GM23248 (cell line): ENCODE results near the gene OR2L13. TPM values are rescaled to one million over a fixed set of nuclear protein-coding genes. Genes with fewer than 3 reads are reported as not detected.

Experiments
- DNase-seq: peaks from one replicate; pipeline ENCODE4 v3.0.0-alpha.2; 2015
- H2AFZ ChIP-seq: fragments of 200-600 bp; sonication (generic); 2 replicates; pipeline ENCODE4 v1.6.1; 2016; ENCODE audit warnings: antibody characterized with exemption
- H3F3A ChIP-seq: fragments of 200-600 bp; sonication (generic); 2 replicates; pipeline ENCODE4 v1.6.1; 2016; ENCODE audit warnings: mild to moderate bottlenecking, antibody characterized with exemption, mixed run types; ENCODE audit not compliant: insufficient read depth
- H3K27ac ChIP-seq: fragments of 200-600 bp; sonication (generic); 2 replicates; pipeline ENCODE4 v1.5.1; 2016; ENCODE audit warnings: mild to moderate bottlenecking
- H3K27me3 ChIP-seq: fragments of 200-600 bp; sonication (generic); replicated peaks from 2 replicates; pipeline ENCODE4 v1.6.1; 2016; ENCODE audit warnings: mild to moderate bottlenecking; ENCODE audit not compliant: insufficient read depth
- H3K36me3 ChIP-seq: fragments of 200-600 bp; sonication (generic); 2 replicates; pipeline ENCODE4 v1.6.1; 2016; ENCODE audit warnings: low read depth, mild to moderate bottlenecking
- H3K4me1 ChIP-seq: fragments of 200-600 bp; sonication (generic); 2 replicates; pipeline ENCODE4 v1.6.1; 2016; ENCODE audit warnings: mild to moderate bottlenecking; ENCODE audit not compliant: insufficient read depth
- H3K4me2 ChIP-seq: fragments of 200-600 bp; sonication (generic); one replicate; pipeline ENCODE4 v1.6.1; 2016; ENCODE audit warnings: mild to moderate bottlenecking; ENCODE audit not compliant: unreplicated experiment
- H3K4me3 ChIP-seq: fragments of 200-600 bp; sonication (generic); 2 replicates; pipeline ENCODE4 v1.5.1; 2016; ENCODE audit warnings: mild to moderate bottlenecking
- H3K79me2 ChIP-seq: fragments of 200-600 bp; sonication (generic); 2 replicates; pipeline ENCODE4 v1.6.1; 2016; ENCODE audit warnings: mild to moderate bottlenecking; ENCODE audit not compliant: insufficient read depth
- H3K9ac ChIP-seq: fragments of 200-600 bp; sonication (generic); 2 replicates; pipeline ENCODE4 v1.6.1; 2016; ENCODE audit warnings: mild to moderate bottlenecking
- H3K9me2 ChIP-seq: fragments of 200-600 bp; sonication (generic); 2 replicates; pipeline ENCODE4 v1.6.1; 2016; ENCODE audit warnings: mixed run types, mild to moderate bottlenecking, moderate library complexity; ENCODE audit not compliant: insufficient read depth
- H3K9me3 ChIP-seq: fragments of 200-600 bp; sonication (generic); one replicate; pipeline ENCODE4 v1.6.1; 2017; ENCODE audit warnings: low read depth
- H4K20me1 ChIP-seq: fragments of 200-600 bp; sonication (generic); 2 replicates; pipeline ENCODE4 v1.6.0; 2016; ENCODE audit not compliant: insufficient read depth
- EZH2 ChIP-seq: fragments of 200-600 bp; sonication (generic); IDR thresholded peaks from 2 replicates; pipeline ENCODE4 v1.6.1; 2018; ENCODE audit warnings: antibody characterized with exemption, mild to moderate bottlenecking; ENCODE audit not compliant: insufficient read depth, poor library complexity, severe bottlenecking
- EZH2phosphoT487 ChIP-seq: fragments of 200-600 bp; sonication (generic); IDR thresholded peaks from 2 replicates; pipeline ENCODE4 v1.6.1; 2018; ENCODE audit warnings: antibody characterized with exemption, moderate library complexity, mild to moderate bottlenecking, low read depth; ENCODE audit not compliant: insufficient read depth
- WGBS, 2 experiments: methylation state at CpG; one replicate each; pipeline ENCODE4 v1.1.6; 2015 to 2017; ENCODE audit warnings: low lambda C conversion rate in 2 of 2, low coverage in 1 of 2; ENCODE audit errors: missing lambda C conversion rate in 2 of 2; 5-methylcytosine and 5-hydroxymethylcytosine counted together
- in situ Hi-C: fragments of 300-500 bp; cut with MboI; formaldehyde crosslinking; loops from 2 replicates; pipeline ENCODE4 v1.15.0; 2020
- polyA plus RNA-seq: library from polyadenylated mRNA; unstranded; fragments of >200 nt; fragmentation: Nextera tagmentation; extraction: Ambion mirVana; gene quantifications from 2 replicates; pipeline ENCODE4 v1.2.1, GENCODE V29; 2016
- small RNA-seq: library from RNA; depleted of rRNA; stranded (forward); fragments of <200 nt; gene quantifications from one replicate; pipeline ENCODE3, GENCODE V24; 2014; ENCODE audit warnings: low read depth, low replicate concordance
- total RNA-seq: library from RNA; depleted of rRNA; stranded (reverse); fragments of >200 nt; shearing (Covaris generic); gene quantifications from 2 replicates; pipeline ENCODE4 v1.2.3, GENCODE V29; 2014; rRNA removed

The OR2L13 gene
- total and polyA plus RNA-seq, 2 experiments from 2014 or later, result not detected

GRCh38 chr1:248140846-248141245, 45.9 kb downstream of the OR2L13 start:
- Histone ChIP-seq H3K4me2 (no peak overlapping the region), H3K79me2 (no peaks in the 10 kb centered on the region), H3K9ac (no peak overlapping the region), H3K27me3 (no peaks in the 10 kb centered on the region), H3K36me3 (no peaks in the 10 kb centered on the region), H3F3A (no peaks in the 10 kb centered on the region), H3K9me2 (no peaks in the 10 kb centered on the region), H2AFZ (no peak overlapping the region), H4K20me1 (no peaks in the 10 kb centered on the region), H3K4me3 (no peak overlapping the region), H3K27ac (no peak overlapping the region), H3K9me3 (peaks cover 4% of the 10 kb centered on the region), H3K4me1 (no peaks in the 10 kb centered on the region)
- in situ Hi-C loops, result no loop called here
- TF ChIP-seq EZH2phosphoT487, result no peak
- no peak for TF ChIP-seq EZH2
- 0 to 20% methylated on average over 1 of the region's 1 CpG for WGBS, 2 experiments
- DNase-seq, result no peak

GRCh38 chr1:248143311-248143710, 48.3 kb downstream of the OR2L13 start:
- no peaks in the 10 kb centered on the region for H3K9me2 ChIP-seq
- H3K4me1 ChIP-seq, result no peaks in the 10 kb centered on the region
- H3K79me2 ChIP-seq, result no peaks in the 10 kb centered on the region
- no peaks in the 10 kb centered on the region for H3F3A ChIP-seq
- H4K20me1 ChIP-seq, result no peaks in the 10 kb centered on the region
- 4 to 8% methylated on average over 1 of the region's 1 CpG for WGBS, 2 experiments
- no peaks in the 10 kb centered on the region for H3K36me3 ChIP-seq
- no peak for DNase-seq
- H3K4me3 ChIP-seq, result no peak overlapping the region
- H3K27me3 ChIP-seq, result no peaks in the 10 kb centered on the region
- H2AFZ ChIP-seq, result no peak overlapping the region
- no peak overlapping the region for H3K27ac ChIP-seq
- in situ Hi-C loops, result no loop called here
- no peak for TF ChIP-seq EZH2
- TF ChIP-seq EZH2phosphoT487, result no peak
- peaks cover 4% of the 10 kb centered on the region for H3K9me3 ChIP-seq
- H3K9ac ChIP-seq, result no peak overlapping the region
- no peak overlapping the region for H3K4me2 ChIP-seq

- H3K79me2 ChIP-seq, result no peaks in the 10 kb centered on the region
- in situ Hi-C loops, result no loop called here
- H3K9me2 ChIP-seq, result no peaks in the 10 kb centered on the region
- H3K27ac ChIP-seq, result no peak within 1 kb of the TSS
- H2AFZ ChIP-seq, result no peak within 1 kb of the TSS
- no peak within 1 kb of the TSS for H3K4me3 ChIP-seq
- 29 to 30% methylated on average over 3 of the region's 3 CpGs for WGBS, 2 experiments
- H3K9me3 ChIP-seq, result peaks cover 4% of the 10 kb centered on the region
- no peaks in the 10 kb centered on the region for H3F3A ChIP-seq
- H3K4me1 ChIP-seq, result no peaks in the 10 kb centered on the region
- no peak within 1 kb of the TSS for H3K9ac ChIP-seq
- no peaks in the 10 kb centered on the region for H4K20me1 ChIP-seq
- no peaks in the 10 kb centered on the region for H3K36me3 ChIP-seq
- no peak within 1 kb of the TSS for H3K4me2 ChIP-seq
- no peak for DNase-seq
- H3K27me3 ChIP-seq, result no peaks in the 10 kb centered on the region
- no peak for TF ChIP-seq EZH2
- TF ChIP-seq EZH2phosphoT487, result no peak
Measured at GRCh38 chr1:248144513-248145198, 49.7 kb downstream of the OR2L13 start, which contains the start of gene OR2M5. Gene OR2M5 (plus strand): TSS chr1:248145148. CDS start chr1:248145148, 0 bp downstream.

Small RNAs within 50 kb of the gene (small RNA-seq; reads per million reads assigned to genes)
- not detected for gene RF00019

Other genes with a start within 250 kb of the OR2L13 start
- gene TRIM58, start 238.0 kb upstream of the OR2L13 start, total RNA-seq, result not detected in 2 replicates
- not detected in 2 replicates for gene TRIM58, start 238.0 kb upstream of the OR2L13 start, polyA plus RNA-seq
- not detected in 2 replicates for gene OR2W3, start 199.6 kb upstream of the OR2L13 start, total RNA-seq
- gene OR2W3, start 199.6 kb upstream of the OR2L13 start, polyA plus RNA-seq, result not detected in 2 replicates
- not detected in 2 replicates for gene OR2T8, start 174.9 kb upstream of the OR2L13 start, total RNA-seq
- not detected in 2 replicates for gene OR2T8, start 174.9 kb upstream of the OR2L13 start, polyA plus RNA-seq
- gene OR2AJ1, start 170.3 kb upstream of the OR2L13 start, total RNA-seq, result not detected in 2 replicates
- not detected in 2 replicates for gene OR2AJ1, start 170.3 kb upstream of the OR2L13 start, polyA plus RNA-seq
- gene OR2L8, start 146.3 kb upstream of the OR2L13 start, total RNA-seq, result not detected in 2 replicates
- not detected in 2 replicates for gene OR2L8, start 146.3 kb upstream of the OR2L13 start, polyA plus RNA-seq
- not detected in 2 replicates for gene OR2AK2, start 130.0 kb upstream of the OR2L13 start, total RNA-seq
- gene OR2AK2, start 130.0 kb upstream of the OR2L13 start, polyA plus RNA-seq, result not detected in 2 replicates
- gene OR2L5, start 81.5 kb upstream of the OR2L13 start, total RNA-seq, result not detected in 2 replicates
- gene OR2L5, start 81.5 kb upstream of the OR2L13 start, polyA plus RNA-seq, result not detected in 2 replicates
- not detected in 2 replicates for gene OR2L2, start 65.1 kb upstream of the OR2L13 start, total RNA-seq
- not detected in 2 replicates for gene OR2L2, start 65.1 kb upstream of the OR2L13 start, polyA plus RNA-seq
- gene OR2L3, start 48.3 kb upstream of the OR2L13 start, total RNA-seq, result not detected in 2 replicates
- not detected in 2 replicates for gene OR2L3, start 48.3 kb upstream of the OR2L13 start, polyA plus RNA-seq
- gene OR2M5, start 50.0 kb downstream of the OR2L13 start, total RNA-seq, result not detected in 2 replicates
- not detected in 2 replicates for gene OR2M5, start 50.0 kb downstream of the OR2L13 start, polyA plus RNA-seq
- not detected in 2 replicates for gene OR2M2, start 79.6 kb downstream of the OR2L13 start, total RNA-seq
- not detected in 2 replicates for gene OR2M2, start 79.6 kb downstream of the OR2L13 start, polyA plus RNA-seq
- not detected in 2 replicates for gene OR2M3, start 102.1 kb downstream of the OR2L13 start, total RNA-seq
- not detected in 2 replicates for gene OR2M3, start 102.1 kb downstream of the OR2L13 start, polyA plus RNA-seq
- gene OR2M4, start 136.2 kb downstream of the OR2L13 start, total RNA-seq, result not detected in 2 replicates
- gene OR2M4, start 136.2 kb downstream of the OR2L13 start, polyA plus RNA-seq, result not detected in 2 replicates
- gene OR2T33, start 182.8 kb downstream of the OR2L13 start, total RNA-seq, result not detected in 2 replicates
- gene OR2T33, start 182.8 kb downstream of the OR2L13 start, polyA plus RNA-seq, result not detected in 2 replicates
- not detected in 2 replicates for gene OR2T12, start 208.2 kb downstream of the OR2L13 start, total RNA-seq
- not detected in 2 replicates for gene OR2T12, start 208.2 kb downstream of the OR2L13 start, polyA plus RNA-seq
- not detected in 2 replicates for gene OR2M7, start 229.4 kb downstream of the OR2L13 start, total RNA-seq
- not detected in 2 replicates for gene OR2M7, start 229.4 kb downstream of the OR2L13 start, polyA plus RNA-seq